Stimulated activated CD4-positive, alpha-beta T cell treated with anti-CD3 and anti-CD28 coated beads, Interleukin-1b, Interleukin-23, amount 100 ng/mL, for 1 hour (primary cell): ENCODE results near the gene CYP20A1.
"Not testable (repeated sequence)": the region's sequence is repeated elsewhere in the genome, so short reads cannot be mapped to it uniquely, and the experiment has no call there.

Experiments
- DNase-seq, 2 donors: peaks; one replicate each; pipeline ENCODE4 v3.0.0-alpha.2; 2020; ENCODE audit warnings: low read depth in 2 of 2

The CYP20A1 gene

GRCh38 chr2:203238704-203239526 lies at the start of gene CYP20A1:
TSS of gene CYP20A1 (plus strand) at chr2:203239018. CDS start at chr2:203239063, 45 bp downstream.
- DNase-seq = peak; percentile 91 to 95

- not testable (repeated sequence) for DNase-seq
These were observed 48.3 kb upstream of the CYP20A1 start for GRCh38 chr2:203190547-203190946.

GRCh38 chr2:203191026-203191425 lies 47.8 kb upstream of the CYP20A1 start:
- not testable (repeated sequence) for DNase-seq

- no peak for DNase-seq
These were observed 46.9 kb upstream of the CYP20A1 start for GRCh38 chr2:203191961-203192360.

- DNase-seq = no peak
These were observed 43.3 kb upstream of the CYP20A1 start for GRCh38 chr2:203195331-203196036.

GRCh38 chr2:203200866-203201265 lies 38.0 kb upstream of the CYP20A1 start:
- DNase-seq = no peak

- no peak for DNase-seq
These were observed 37.4 kb upstream of the CYP20A1 start for GRCh38 chr2:203201426-203201825.

GRCh38 chr2:203209538-203209937 lies 29.3 kb upstream of the CYP20A1 start:
- no peak for DNase-seq

- DNase-seq = no peak
These were observed 13.3 kb upstream of the CYP20A1 start for GRCh38 chr2:203225423-203226039.

- DNase-seq = not testable (repeated sequence)
These were observed 9.1 kb upstream of the CYP20A1 start for GRCh38 chr2:203229674-203230073.

GRCh38 chr2:203237346-203238238 lies 1.2 kb upstream of the CYP20A1 start:
- no peak for DNase-seq

GRCh38 chr2:203238292-203238703 lies 520 bp upstream of the CYP20A1 start:
- DNase-seq = no peak

GRCh38 chr2:203240491-203240890 lies 1.7 kb downstream of the CYP20A1 start:
- no peak for DNase-seq

GRCh38 chr2:203242518-203242917 lies 3.7 kb downstream of the CYP20A1 start:
- no peak for DNase-seq

- no peak for DNase-seq
These were observed 7.8 kb downstream of the CYP20A1 start for GRCh38 chr2:203246646-203247045.

GRCh38 chr2:203252818-203253217 lies 14.0 kb downstream of the CYP20A1 start:
- no peak for DNase-seq

GRCh38 chr2:203253422-203254095 lies 14.7 kb downstream of the CYP20A1 start:
- not testable (repeated sequence) for DNase-seq

- no peak for DNase-seq
These were observed 22.7 kb downstream of the CYP20A1 start for GRCh38 chr2:203261326-203262159.

GRCh38 chr2:203279288-203279687 lies 40.5 kb downstream of the CYP20A1 start:
- no peak for DNase-seq
